HUES48 (cell line): ENCODE results near the gene PIEZO2.

Source experiments
- H3K27ac ChIP-seq: one replicate; pipeline ENCODE4 v1.7.0; 2013; ENCODE audit warnings: low read depth, low read length, inconsistent platforms
- H3K27me3 ChIP-seq: 2 replicates; pipeline ENCODE4 v1.6.1; 2013; ENCODE audit warnings: mild to moderate bottlenecking, low read length; ENCODE audit not compliant: control insufficient read depth, insufficient read depth
- H3K36me3 ChIP-seq: 2 replicates; pipeline ENCODE4 v1.6.1; 2013; ENCODE audit warnings: low read length; ENCODE audit not compliant: control insufficient read depth, insufficient read depth
- H3K4me1 ChIP-seq: 2 replicates; pipeline ENCODE4 v1.6.1; 2013; ENCODE audit warnings: mild to moderate bottlenecking, low read length; ENCODE audit not compliant: control insufficient read depth, insufficient read depth
- H3K4me3 ChIP-seq: 2 replicates; pipeline ENCODE4 v1.5.1; 2013; ENCODE audit warnings: mild to moderate bottlenecking, low read depth, low read length
- H3K9ac ChIP-seq: 2 replicates; pipeline ENCODE4 v1.6.1; 2013; ENCODE audit warnings: mild to moderate bottlenecking, low read depth, low read length, moderate library complexity
- H3K9me3 ChIP-seq: 2 replicates; pipeline ENCODE4 v1.6.1; 2013; ENCODE audit warnings: low read length; ENCODE audit not compliant: control insufficient read depth, insufficient read depth

The PIEZO2 gene

DNA sequence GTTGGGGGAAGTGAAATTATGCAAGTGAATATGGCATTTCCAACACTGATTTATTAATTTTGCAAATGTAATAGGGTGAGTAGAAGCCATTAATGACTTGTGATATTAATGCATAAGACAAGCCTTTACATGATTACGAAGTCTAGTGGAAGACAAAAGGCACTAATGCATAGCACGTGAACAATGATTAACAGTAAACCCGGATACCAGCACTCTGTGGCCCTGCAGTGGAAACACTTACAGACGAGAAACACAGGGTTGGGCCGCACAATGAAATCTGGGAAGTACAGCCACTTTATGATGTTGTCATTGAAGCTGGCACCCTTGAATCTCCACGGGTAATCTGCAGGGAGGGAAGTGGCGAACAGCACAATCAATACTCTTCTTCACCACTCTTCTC, 390.1 kb downstream of the PIEZO2 start:
- no peak overlapping the region for H3K4me3 ChIP-seq
- H3K9me3 ChIP-seq: no peaks in the 10 kb centered on the region
- no peaks in the 10 kb centered on the region for H3K27me3 ChIP-seq
- no peaks in the 10 kb centered on the region for H3K4me1 ChIP-seq
- H3K9ac ChIP-seq: no peak overlapping the region
- H3K36me3 ChIP-seq: no peaks in the 10 kb centered on the region
- H3K27ac ChIP-seq: no peak overlapping the region

DNA sequence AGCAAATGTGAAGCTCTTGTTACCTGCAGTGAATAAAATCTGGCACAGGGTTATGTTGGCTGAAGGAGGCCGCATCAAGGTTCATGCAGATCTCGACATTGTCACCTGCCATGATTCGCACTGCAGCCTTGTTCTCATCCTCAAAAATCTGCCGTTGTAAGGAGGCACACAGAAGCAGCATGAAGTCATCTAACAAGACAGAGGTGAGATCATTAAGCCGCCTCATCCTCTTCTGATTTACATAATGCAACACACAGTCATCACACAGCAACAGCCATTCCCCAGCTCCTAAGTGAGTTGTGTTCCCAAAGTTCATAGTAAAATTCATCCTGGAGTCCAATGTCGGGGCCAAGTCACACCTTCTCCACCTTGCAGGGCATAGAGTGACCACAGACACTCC, 391.4 kb downstream of the PIEZO2 start:
- Histone ChIP-seq H3K27me3 (no peaks in the 10 kb centered on the region), H3K36me3 (no peaks in the 10 kb centered on the region), H3K4me3 (no peak overlapping the region), H3K9ac (no peak overlapping the region), H3K4me1 (no peaks in the 10 kb centered on the region), H3K9me3 (no peaks in the 10 kb centered on the region), H3K27ac (no peak overlapping the region)

DNA sequence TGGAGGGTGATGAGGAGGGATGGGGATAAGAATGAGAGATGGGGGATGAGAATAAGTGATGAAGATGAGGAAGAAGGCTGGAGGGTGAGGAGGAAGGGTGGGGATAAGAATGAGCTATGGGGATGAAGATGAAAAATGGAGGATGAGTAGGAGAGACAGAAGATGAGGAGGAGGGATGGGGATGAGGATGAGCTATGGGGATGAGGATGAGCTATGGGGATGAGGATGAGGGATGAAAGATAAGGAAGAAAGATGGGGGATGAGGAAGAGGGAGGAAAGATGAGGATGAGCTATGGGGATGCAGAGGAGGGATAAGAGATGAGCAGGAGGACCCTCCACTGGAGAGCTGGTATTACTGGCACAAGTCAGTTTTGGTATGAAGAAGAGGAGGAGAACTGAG, 392.0 kb downstream of the PIEZO2 start:
- no peak overlapping the region for H3K27ac ChIP-seq
- no peak overlapping the region for H3K4me3 ChIP-seq
- no peak overlapping the region for H3K9ac ChIP-seq
- no peaks in the 10 kb centered on the region for H3K27me3 ChIP-seq
- H3K9me3 ChIP-seq: no peaks in the 10 kb centered on the region
- H3K36me3 ChIP-seq: no peaks in the 10 kb centered on the region
- no peaks in the 10 kb centered on the region for H3K4me1 ChIP-seq

DNA sequence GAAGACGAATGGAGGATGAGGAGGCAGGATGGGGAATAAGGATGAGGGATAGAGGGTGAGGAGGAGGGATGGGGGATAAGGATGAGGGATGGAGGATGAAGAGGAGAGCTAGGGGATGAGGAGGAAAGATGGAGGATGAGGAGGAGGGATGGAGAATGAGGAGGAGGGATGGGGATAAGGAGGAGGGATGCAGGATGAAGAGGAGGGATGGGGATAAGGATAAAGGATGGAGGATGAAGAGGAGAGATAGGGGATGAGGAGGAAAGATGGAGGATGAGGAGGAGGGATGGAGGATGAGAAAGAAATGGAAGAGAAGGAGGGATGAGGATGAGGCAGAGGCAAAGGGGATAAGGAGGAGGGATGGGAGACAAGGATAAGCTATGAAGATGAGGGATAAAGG, 393.5 kb downstream of the PIEZO2 start:
- no peaks in the 10 kb centered on the region for H3K9me3 ChIP-seq
- H3K9ac ChIP-seq: no peak overlapping the region
- H3K4me1 ChIP-seq: no peaks in the 10 kb centered on the region
- no peaks in the 10 kb centered on the region for H3K36me3 ChIP-seq
- no peaks in the 10 kb centered on the region for H3K27me3 ChIP-seq
- no peak overlapping the region for H3K4me3 ChIP-seq
- H3K27ac ChIP-seq: no peak overlapping the region

DNA sequence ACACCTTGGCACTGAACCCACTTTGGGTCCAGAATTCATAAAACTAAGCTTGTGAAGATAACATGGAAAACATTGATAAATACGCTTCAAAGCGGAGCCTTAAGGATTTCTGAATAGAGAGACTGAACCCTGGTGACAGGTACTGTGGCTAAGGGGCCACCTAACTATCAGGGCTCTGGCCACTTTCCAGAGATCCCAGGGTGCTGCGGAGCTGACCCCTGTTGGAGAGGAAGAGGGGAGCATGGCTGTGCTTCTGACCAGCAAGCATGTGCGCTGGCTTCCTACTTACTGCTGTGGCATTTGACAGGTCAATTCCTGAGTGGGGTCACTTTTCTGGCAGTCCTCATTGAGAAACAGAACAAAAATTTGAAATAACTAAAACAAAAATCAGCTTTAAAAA, 395.2 kb downstream of the PIEZO2 start:
- Histone ChIP-seq H3K9me3 (no peaks in the 10 kb centered on the region), H3K36me3 (no peaks in the 10 kb centered on the region), H3K9ac (no peak overlapping the region), H3K4me1 (no peaks in the 10 kb centered on the region), H3K27ac (no peak overlapping the region), H3K4me3 (no peak overlapping the region), H3K27me3 (no peaks in the 10 kb centered on the region)

DNA sequence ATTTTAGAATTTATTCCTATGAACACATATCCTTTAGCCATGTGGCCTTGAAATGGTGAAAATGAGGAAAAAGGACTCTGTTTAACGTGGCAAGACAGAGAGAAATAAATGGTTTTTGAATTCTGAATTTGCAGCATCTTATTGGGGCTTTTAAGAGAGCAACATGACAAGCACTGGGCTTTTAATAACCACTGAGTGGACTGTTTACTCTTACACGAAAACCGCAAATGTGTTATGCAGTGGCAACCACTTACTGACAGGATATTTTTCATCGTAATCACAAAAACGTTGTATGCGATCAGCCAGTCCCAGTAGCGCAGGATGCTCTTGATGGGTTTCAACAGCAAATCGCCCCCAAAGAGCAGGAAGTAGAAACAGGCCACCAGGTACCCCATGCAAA, 397.0 kb downstream of the PIEZO2 start:
- Histone ChIP-seq H3K36me3 (no peaks in the 10 kb centered on the region), H3K9ac (no peak overlapping the region), H3K4me3 (no peak overlapping the region), H3K27ac (no peak overlapping the region), H3K27me3 (no peaks in the 10 kb centered on the region), H3K9me3 (no peaks in the 10 kb centered on the region), H3K4me1 (no peaks in the 10 kb centered on the region)

DNA sequence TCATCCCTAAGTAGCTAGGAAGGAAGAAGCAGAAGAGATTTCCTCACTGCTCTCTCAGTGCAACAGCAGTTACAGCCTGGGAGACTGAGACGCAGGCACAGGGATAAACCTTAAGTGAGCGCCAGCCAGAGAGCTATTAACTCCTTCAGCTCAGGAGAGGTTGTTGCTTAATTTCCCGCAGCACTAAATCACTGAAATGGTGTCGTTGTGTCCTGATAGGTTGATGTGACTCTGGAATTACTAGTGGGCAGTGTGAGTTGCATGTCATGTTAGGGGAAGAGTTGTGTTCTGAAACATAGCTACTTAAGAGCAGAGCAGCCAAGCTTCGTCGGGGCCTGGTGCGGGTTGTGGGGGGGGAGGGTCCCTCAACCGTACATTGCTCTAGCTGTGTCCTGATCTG, 397.7 kb downstream of the PIEZO2 start:
- Histone ChIP-seq H3K27ac (no peak overlapping the region), H3K36me3 (no peaks in the 10 kb centered on the region), H3K4me3 (no peak overlapping the region), H3K4me1 (no peaks in the 10 kb centered on the region), H3K9ac (no peak overlapping the region), H3K9me3 (no peaks in the 10 kb centered on the region), H3K27me3 (no peaks in the 10 kb centered on the region)

DNA sequence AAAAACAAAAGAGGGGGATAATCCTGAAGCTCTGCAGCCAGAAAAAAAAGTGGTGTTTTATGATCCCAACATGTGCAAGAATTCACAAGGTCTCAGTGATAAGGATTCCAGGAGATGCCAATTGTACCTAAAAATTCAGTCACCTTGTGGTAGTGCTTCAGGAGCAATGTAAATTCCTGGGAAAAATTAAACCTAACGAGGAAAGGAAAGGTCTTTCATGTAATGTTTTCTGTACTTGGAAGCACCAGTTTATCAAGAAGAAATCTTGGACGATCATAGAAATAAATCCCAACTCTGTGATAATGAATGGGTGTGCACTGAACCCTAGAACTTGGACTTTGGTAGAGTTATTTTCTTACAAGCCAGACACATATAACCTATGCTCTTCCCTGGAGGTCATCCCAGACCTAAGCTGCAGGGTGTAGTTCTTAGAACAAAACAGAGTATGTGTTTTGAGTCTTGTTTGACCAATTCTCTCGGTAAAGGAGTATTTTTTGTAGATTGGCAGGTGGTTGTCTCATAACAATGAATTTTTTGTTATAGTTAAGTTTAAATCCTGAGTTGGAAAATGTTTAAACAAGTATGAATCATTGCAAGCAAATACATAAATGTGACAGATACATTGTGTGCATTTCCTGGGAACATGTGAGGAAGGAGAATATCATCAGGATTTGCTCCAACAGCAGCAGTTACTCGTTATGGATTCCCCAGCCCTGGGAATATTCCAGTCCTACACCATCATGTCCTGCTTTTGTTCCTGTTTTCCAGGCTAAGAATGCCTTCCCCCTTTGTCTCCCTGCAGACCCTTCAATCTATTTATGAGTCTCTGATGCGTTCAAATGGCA, 399.0 kb downstream of the PIEZO2 start:
- H3K27me3 ChIP-seq: no peaks in the 10 kb centered on the region
- no peak overlapping the region for H3K27ac ChIP-seq
- H3K9me3 ChIP-seq: no peaks in the 10 kb centered on the region
- no peaks in the 10 kb centered on the region for H3K36me3 ChIP-seq
- no peak overlapping the region for H3K4me3 ChIP-seq
- H3K9ac ChIP-seq: no peak overlapping the region
- H3K4me1 ChIP-seq: no peaks in the 10 kb centered on the region

DNA sequence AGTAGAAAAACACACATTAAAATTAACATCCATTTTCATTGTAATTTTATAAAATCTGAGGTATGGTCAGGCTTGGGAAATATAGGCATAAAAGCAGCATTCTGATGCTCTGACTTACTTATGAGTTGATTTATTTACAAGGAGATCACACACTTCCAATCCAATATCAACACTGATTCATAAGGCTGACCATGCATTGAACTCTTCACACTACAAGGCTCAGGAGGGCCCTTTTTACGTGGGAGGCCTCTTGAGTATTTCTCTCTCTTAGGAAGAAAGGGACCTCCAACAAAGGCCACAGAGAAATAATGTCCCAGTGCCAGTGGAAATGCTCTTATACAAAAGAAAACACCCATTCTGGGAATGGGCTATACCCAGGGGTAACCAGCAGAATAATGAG, 400.7 kb downstream of the PIEZO2 start:
- H3K27ac ChIP-seq: no peak overlapping the region
- H3K9ac ChIP-seq: no peak overlapping the region
- H3K4me3 ChIP-seq: no peak overlapping the region
- H3K36me3 ChIP-seq: no peaks in the 10 kb centered on the region
- H3K9me3 ChIP-seq: no peaks in the 10 kb centered on the region
- H3K4me1 ChIP-seq: no peaks in the 10 kb centered on the region
- H3K27me3 ChIP-seq: no peaks in the 10 kb centered on the region

DNA sequence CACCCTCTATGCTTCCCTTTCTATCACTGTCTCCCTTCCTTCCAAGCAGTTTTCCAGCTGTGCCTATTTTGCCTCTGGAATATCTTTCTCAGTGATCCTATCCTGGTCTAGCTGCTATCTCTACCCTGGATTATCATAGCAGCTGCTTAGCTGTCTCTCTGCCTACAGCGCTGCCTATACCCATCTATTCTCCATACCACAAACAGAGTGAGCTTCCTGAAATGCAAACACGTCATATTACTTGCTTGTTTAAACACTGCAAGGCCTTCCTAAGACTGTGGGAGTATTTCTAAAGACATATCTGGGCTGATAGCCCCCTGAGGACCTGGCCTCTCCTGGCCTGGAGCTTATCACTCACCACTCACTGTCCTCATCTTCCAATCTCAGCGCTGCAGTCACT, 403.4 kb downstream of the PIEZO2 start:
- Histone ChIP-seq H3K9ac (no peak overlapping the region), H3K9me3 (no peaks in the 10 kb centered on the region), H3K36me3 (no peaks in the 10 kb centered on the region), H3K4me3 (no peak overlapping the region), H3K27ac (no peak overlapping the region), H3K4me1 (no peaks in the 10 kb centered on the region), H3K27me3 (no peaks in the 10 kb centered on the region)

DNA sequence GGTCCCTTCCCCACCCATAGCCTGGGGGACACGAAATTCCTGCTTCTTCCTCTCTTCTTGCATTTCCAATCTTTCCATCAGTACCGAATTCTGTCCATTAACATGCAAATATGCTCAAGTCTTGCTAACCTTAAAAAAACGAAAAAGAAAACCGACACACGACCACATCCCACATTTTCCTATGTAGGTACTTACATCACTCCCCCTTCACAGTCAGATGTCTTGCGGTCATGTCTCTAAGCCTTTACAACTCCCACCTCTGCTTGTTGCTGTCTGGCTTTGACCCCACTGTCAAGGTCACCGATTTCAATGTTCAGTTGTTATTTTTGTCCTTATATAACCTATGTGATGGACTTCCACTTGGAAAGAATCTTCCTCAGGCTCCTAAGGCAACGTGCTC, 404.1 kb downstream of the PIEZO2 start:
- no peaks in the 10 kb centered on the region for H3K27me3 ChIP-seq
- no peaks in the 10 kb centered on the region for H3K9me3 ChIP-seq
- no peaks in the 10 kb centered on the region for H3K4me1 ChIP-seq
- H3K4me3 ChIP-seq: no peak overlapping the region
- no peaks in the 10 kb centered on the region for H3K36me3 ChIP-seq
- no peak overlapping the region for H3K27ac ChIP-seq
- H3K9ac ChIP-seq: no peak overlapping the region
